WERI-Rb-1 (cell line): ENCODE data around the gene FAM135A.

Source experiments
- DNase-seq: peaks from one replicate; pipeline ENCODE4 v3.0.0-alpha.2; 2020
- H3K27ac ChIP-seq: fragments of 250-450 bp; sonication (Bioruptor Pico); 2 replicates; pipeline ENCODE4 v1.5.1; 2020; ENCODE audit warnings: mild to moderate bottlenecking, moderate library complexity
- H3K27me3 ChIP-seq: fragments of 250-450 bp; sonication (Bioruptor Pico); 2 replicates; pipeline ENCODE4 v1.5.1; 2021; ENCODE audit warnings: mild to moderate bottlenecking, low read depth, moderate library complexity; ENCODE audit not compliant: insufficient read depth, severe bottlenecking
- H3K36me3 ChIP-seq: fragments of 250-450 bp; sonication (Bioruptor Pico); 2 replicates; pipeline ENCODE4 v1.5.1; 2020; ENCODE audit warnings: mild to moderate bottlenecking, moderate library complexity
- H3K4me3 ChIP-seq: 2 replicates; pipeline ENCODE4 v1.5.1; 2011; ENCODE audit warnings: low read depth, mild to moderate bottlenecking, control low read depth, low read length
- H3K9me3 ChIP-seq: fragments of 250-450 bp; sonication (Bioruptor Pico); 2 replicates; pipeline ENCODE4 v1.5.1; 2021; ENCODE audit warnings: mild to moderate bottlenecking, moderate library complexity; ENCODE audit not compliant: severe bottlenecking
- TF ChIP-seq, protein P1 (sequence below): IDR thresholded peaks from 2 replicates; pipeline ENCODE4 v1.5.1; 2011; ENCODE audit warnings: low read depth, mild to moderate bottlenecking, control low read depth, inconsistent platforms, low read length

The FAM135A gene

DNA sequence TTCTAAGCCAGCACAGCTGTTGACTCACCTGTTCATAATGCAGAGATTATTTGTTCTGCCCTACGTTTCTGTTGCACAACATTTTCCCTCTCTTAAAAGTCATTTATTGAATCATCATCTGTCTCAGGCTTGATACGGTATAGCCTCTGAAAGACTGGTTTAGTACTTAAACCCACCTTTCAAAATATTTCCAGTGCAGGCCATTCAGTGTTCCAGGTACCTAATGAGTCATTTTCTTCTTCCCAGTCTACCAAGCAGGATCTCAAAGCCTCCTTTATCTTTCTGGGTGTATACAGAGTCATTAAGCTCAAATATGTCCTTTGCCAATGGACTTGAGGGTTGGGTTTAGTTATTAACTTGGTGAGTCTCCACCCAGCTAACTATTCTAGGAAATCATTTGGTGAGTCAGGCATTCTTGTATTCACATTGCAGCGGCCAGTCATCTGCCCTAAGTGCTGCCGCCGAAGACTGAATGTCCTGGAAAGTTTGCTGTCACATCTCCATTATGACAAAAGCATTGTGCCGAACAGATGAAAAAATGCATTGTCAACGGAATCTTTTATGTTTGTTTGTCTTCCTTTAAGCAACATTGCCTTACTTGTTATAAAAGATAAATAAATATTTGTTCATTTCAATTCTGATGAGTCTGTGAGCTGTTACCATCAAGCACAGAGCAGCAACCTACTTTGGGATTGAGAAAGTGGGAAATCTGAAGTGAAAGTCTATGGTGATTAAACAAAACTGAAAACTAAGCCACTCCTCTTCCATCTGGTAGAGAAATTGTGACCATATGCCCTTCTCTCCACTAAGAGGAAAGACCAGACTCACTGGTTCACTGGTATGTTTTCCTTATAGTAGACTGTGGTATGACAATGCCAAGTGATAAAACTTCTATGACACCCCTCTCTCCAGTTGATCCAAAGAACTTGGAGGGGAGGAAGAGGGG is 14.3 kb upstream of the FAM135A start:
- no peak overlapping the region for H3K4me3 ChIP-seq
- no peaks in the 10 kb centered on the region for H3K36me3 ChIP-seq
- TF ChIP-seq, protein P1, sequence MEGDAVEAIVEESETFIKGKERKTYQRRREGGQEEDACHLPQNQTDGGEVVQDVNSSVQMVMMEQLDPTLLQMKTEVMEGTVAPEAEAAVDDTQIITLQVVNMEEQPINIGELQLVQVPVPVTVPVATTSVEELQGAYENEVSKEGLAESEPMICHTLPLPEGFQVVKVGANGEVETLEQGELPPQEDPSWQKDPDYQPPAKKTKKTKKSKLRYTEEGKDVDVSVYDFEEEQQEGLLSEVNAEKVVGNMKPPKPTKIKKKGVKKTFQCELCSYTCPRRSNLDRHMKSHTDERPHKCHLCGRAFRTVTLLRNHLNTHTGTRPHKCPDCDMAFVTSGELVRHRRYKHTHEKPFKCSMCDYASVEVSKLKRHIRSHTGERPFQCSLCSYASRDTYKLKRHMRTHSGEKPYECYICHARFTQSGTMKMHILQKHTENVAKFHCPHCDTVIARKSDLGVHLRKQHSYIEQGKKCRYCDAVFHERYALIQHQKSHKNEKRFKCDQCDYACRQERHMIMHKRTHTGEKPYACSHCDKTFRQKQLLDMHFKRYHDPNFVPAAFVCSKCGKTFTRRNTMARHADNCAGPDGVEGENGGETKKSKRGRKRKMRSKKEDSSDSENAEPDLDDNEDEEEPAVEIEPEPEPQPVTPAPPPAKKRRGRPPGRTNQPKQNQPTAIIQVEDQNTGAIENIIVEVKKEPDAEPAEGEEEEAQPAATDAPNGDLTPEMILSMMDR, result no peak
- H3K27me3 ChIP-seq, result no peaks in the 10 kb centered on the region
- DNase-seq, result no peak
- no peaks in the 10 kb centered on the region for H3K9me3 ChIP-seq
- no peak overlapping the region for H3K27ac ChIP-seq

DNA sequence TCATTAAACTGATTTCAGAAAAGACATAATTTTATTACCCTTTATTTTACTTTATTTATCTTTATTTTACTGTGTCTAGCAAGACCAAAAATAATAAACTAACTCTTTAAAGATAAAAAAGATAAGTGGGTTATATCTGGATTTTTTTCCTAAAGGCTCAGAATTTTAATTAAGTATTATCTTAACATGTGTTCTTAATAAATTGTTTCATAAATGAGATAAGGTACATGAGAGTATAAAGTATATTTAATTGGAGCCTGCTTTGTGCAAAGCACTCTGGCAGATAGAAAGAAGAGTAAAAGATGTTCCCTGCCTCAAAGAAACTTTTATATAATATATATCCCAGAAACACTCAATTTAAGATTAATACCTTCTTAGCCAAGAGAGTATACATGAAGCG is 8.7 kb upstream of the FAM135A start:
- no peaks in the 10 kb centered on the region for H3K27me3 ChIP-seq
- no peaks in the 10 kb centered on the region for H3K9me3 ChIP-seq
- no peaks in the 10 kb centered on the region for H3K36me3 ChIP-seq
- H3K27ac ChIP-seq, result no peak overlapping the region
- TF ChIP-seq, protein P1, result no peak
- H3K4me3 ChIP-seq, result no peak overlapping the region
- DNase-seq, result no peak

DNA sequence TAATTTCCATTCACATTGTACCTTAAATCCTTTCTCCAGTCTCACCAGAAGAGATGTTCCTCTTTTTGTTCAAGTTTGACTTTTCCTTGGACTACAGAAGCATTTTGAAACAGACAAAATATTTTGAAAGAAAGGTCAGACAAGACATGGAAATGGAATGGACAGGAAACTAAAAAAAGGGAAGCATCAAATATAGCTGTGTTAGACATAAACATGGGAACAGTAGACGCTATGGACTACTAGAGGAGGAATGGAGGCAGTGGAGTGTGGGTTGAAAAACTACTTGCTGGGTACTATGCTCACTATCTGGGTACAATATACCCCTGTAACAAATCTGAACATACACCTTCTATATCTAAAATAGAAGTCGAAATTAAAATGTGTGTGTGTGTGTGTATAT is 4.1 kb upstream of the FAM135A start:
- H3K9me3 ChIP-seq, result no peaks in the 10 kb centered on the region
- no peak for DNase-seq
- H3K4me3 ChIP-seq, result no peak overlapping the region
- no peaks in the 10 kb centered on the region for H3K27me3 ChIP-seq
- no peaks in the 10 kb centered on the region; the same call in 1 of the 2 replicates for H3K36me3 ChIP-seq
- TF ChIP-seq, protein P1, result no peak
- no peak overlapping the region for H3K27ac ChIP-seq

DNA sequence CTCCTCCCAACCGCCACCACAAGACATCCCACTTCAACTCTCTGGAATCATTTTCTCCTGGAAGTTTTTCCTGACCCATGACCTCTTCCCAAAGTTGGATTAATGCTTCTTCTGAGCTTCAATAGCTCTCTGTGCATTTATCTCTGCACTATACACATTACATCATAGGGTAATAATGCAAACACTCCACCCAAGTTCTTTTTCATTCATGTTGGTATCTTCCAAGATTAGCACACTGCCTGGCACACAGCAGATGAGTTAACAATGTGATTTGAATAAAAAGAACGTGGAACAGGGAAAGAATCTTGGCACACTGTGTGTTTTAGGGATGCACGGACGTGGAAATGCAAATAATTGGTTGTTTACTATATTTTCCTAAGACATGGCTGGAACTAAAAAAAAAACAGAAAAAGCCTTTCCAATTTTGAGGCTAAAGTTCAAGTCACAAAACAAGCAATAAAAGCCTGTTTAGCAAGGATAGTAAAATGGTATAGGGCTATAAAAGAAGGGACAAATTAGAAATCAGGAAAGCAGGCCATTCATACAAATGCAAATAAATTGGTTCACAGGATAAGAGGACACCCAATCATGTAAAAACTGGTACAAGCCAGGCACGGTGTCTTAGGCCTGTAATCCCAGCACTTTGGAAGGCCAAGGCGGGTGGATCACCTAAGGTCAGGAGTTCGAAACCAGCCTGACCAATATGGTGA is 1.6 kb upstream of the FAM135A start:
- DNase-seq, result no peak
- TF ChIP-seq, protein P1, result no peak
- Histone ChIP-seq H3K27me3 (no peaks in the 10 kb centered on the region), H3K36me3 (no peaks in the 10 kb centered on the region; the same call in 1 of the 2 replicates), H3K9me3 (no peaks in the 10 kb centered on the region), H3K27ac (no peak overlapping the region), H3K4me3 (no peak overlapping the region)

DNA sequence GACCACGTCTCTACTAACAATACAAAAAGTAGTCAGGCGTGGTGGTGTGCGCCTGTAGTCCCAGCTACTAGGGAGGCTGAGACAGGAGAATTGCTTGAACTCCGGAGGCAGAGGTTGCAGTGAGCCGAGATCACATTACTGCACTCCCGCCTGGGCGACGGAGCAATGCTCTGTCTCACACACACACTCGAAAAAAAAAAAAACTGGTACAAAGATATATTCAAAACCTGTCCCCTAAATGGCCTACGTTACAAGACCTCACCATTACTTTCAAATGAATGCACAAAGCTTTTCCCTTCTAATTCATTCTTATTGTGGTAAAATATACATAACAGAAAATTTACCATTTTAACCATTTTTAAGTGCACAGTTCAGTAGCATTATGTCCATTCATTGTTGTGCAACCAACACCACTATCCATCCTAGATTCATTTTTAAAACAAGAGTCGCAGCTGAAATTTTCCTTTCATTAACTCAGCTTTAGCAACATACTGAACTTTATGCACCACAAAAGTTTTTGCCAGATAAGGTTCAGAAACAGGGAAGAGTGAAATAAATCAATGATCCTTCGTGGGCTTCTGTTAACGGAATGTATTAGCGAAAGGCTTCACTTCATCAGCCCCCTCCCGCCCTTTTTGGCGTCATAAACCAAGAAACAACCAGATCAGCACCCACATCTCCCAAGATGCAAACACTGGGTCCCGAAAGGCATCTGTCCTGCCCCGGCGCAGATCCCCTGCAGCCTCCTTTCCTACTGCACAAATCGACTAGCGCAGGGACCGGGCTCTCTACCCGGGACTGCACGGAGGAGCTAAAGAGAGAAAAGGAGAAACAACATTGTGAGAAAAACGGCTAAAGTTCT is 825 bp upstream of the FAM135A start:
- Histone ChIP-seq H3K36me3 (no peaks in the 10 kb centered on the region; the same call in 1 of the 2 replicates), H3K9me3 (no peaks in the 10 kb centered on the region), H3K4me3 (peak overlapping the region; percentile 69), H3K27me3 (no peaks in the 10 kb centered on the region), H3K27ac (peak overlapping the region; percentile 89)
- TF ChIP-seq, protein P1, result no peak
- no peak for DNase-seq
